Skin of body (tissue), 2 donors: ENCODE data around the gene AKAP17A. TPM values are rescaled to one million over a fixed set of nuclear protein-coding genes. Genes with fewer than 3 reads are reported as not detected.
"Not testable (repeated sequence)": the region's sequence is repeated elsewhere in the genome, so short reads cannot be mapped to it uniquely, and the experiment has no call there.

Source experiments
- DNase-seq: peaks from one replicate; lab custom pipeline; 2025; lab: John Stamatoyannopoulos, UW
- total RNA-seq: library from RNA; depleted of rRNA; stranded (reverse); fragments of >200 nt; gene quantifications from one replicate; pipeline ENCODE4 v1.2.3, GENCODE V29; 2014

The AKAP17A gene
- total RNA-seq, 1 donor from 2014 or later, result 20.1 TPM

DNA sequence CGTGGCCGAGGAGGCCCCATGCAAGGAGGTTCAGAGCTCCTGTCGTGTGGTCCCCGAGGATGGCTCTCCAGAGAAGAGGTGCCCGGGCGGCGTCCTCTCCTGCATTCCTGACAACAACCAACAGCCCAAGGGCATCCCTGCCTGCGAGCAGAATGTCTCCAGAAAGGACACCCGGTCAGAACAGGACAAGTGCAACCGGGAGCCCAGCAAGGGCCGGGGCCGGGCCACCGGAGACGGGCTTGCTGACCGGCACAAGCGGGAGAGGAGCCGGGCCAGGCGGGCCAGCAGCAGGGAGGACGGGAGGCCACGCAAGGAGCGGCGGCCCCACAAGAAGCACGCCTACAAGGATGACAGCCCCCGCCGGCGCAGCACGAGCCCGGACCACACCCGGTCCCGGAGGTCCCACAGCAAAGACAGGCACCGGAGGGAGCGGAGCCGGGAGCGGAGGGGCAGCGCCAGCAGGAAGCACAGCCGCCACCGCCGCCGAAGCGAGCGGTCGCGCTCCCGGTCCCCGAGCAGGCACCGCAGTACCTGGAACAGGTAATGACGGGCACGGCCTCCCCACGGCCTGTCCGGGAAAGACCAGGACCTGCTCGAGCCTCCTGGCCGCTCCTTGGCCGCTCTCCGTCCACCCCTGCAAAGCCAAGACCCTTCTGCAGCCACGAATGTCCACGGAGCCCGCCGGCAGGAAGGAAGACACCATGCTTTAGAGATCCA is 9.8 kb downstream of the AKAP17A start:
- no peak for DNase-seq

DNA sequence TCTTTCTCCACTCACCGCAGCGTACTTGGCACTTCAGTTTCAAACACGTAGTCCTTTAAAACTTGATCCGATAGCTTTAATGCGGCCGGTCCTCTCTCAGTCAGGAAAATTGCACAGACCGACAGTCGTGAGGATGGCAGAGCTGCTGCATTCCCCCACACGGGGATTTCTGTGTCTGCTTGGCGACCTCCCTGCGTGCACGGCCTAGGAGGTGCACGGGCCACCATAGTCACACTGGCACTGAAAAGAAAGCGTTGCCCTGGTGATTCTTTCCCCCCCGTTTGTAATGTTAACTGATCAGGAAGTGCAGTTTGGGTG is 10.3 kb downstream of the AKAP17A start:
- DNase-seq, result no peak

DNA sequence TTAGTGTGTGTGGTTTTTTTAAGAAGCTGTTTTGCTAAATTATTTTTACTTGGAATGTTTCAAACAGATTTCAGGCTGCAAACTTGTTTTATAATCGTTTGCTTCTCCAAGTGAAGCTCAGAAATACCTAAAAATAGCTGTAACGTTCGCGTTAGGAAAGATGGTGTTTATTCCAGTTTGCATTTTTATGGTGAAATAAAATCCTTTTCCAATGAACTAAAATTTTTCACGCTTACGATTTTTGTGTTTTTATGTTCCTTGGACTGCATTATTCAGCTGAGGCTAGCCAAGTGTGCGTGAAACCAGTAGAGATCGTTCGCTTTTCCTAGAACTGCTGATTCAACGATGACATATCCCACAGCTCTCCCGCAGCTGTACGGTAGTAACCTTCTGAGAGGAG is 10.9 kb downstream of the AKAP17A start:
- no peak for DNase-seq

DNA sequence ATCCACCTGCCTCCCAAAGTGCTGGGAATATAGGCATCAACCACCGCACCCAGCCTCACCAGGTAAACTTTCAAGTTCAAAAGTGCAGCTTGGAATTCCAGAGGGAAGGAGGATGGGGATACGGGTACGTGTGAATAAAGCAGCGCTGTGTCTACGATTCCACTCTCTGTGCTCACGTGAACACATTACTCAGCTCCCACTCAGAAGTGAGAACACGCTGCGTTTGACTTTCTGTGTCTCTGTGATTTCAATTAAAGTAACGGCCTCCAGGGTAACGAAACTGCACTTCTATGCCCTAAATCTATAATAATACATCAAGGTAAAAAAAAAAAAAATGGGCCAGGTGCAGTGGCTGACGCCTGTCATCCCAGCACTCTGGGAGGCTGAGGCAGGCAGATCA is 15.1 kb downstream of the AKAP17A start:
- DNase-seq, result no peak

DNA sequence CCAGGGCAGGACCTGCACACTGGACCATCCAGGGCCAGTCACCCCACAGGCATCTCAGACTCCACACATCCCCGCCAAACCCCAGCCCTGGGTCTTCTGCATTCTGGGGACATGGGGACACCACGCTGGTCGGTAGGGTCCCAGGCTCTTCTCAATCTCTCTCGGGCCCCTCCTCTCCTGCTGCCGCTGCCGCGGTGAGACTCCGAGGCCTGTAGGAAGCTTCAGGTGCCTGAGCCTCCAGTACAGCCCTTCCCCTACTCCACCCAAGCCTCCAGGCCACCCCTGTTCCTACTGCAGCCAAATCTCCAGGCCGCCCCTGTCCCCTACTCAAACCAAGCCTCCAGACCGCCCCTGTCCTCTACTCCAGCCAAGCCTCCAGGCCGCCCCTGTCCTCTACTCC is 17.9 kb downstream of the AKAP17A start:
- DNase-seq, result no peak

DNA sequence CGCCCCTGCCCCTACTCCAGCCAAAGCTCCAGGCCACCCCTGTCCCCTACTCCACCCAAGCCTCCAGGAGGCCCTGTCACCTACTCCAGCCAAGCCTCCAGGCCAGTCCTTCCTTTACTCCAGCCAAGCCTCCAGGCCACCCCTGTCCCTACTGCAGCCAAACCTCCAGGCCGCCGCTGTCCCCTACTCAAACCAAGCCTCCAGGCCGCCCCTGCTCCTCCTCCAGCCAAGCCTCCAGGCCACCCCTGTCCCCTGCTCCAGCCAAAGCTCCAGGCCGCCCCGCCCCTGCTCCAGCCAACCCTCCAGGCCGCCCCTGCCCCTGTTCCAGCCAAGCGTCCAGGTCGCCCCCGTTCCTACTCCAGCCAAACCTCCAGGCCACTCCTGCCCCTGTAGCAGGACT is 18.4 kb downstream of the AKAP17A start:
- no peak for DNase-seq

DNA sequence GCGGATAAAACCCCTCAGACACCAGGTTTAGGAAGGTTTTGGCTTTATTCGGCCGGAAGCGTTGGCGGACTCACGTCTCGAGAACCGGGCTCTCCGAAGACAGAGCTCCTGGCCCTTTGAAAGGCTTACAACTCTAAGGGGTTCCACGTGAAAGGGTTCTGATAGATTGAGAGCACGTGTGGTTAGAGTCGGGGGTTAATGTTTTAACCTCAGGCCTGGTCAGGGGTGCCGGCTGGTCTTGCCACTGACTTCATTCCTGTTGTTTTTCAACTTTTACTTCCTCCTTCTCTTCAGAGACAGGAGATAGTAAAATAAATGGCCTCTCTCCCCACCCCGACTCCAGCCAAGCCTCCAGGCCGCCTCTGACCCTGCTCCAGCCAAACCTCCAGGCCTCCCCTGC is 18.8 kb downstream of the AKAP17A start:
- no peak for DNase-seq

DNA sequence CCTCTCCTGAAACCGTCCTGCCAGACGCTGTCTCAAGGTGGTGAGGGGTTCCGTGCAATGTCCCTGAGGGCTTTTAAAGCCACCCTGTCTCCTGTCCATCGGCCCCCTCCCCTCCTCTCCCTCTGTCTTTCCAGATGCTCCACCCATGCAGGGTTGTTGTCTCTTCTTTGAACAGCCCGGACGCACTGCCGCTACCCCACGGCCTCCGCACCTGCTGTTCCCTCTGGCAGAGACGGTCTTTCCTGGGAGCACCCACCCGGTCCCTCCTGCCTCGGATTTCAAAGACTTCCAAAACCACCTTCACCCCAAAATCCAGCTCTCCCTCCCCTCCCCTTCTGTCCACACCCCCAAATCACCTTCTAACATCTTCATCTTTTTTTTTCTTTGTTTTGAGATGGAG is 19.3 kb downstream of the AKAP17A start:
- DNase-seq, result no peak

DNA sequence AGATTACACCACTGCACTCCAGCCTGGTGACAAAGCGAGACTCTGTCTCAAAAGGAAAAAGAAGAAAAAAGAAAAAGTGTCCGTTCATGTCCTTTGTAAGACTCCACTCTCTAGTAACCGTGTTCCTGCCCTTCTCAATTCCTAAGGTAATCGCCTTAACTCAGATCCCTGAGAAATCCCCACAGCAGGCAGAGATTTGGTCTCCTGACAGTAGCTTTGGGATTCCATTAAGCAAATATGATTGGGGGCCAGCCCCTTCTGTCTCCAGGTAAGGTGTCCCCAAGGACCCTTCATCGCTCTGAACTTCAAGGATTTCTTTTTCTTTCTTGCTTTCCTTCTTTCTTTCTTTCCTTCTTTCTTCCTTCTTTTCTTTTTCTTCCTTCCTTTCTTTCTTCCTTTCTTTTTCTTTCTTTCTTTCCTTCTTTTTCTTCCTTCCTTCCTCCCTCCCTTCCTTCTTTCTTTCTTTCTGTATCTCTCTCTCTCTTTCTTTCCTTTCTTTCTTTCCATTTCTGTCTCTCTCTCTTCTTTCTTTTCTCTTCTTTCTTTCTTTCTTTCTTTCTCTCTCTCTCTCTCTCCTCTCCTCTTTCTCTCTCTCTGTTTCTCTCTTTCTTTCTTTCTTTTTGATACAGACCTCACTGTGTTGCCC is 21.4 kb downstream of the AKAP17A start:
- DNase-seq, result no peak

DNA sequence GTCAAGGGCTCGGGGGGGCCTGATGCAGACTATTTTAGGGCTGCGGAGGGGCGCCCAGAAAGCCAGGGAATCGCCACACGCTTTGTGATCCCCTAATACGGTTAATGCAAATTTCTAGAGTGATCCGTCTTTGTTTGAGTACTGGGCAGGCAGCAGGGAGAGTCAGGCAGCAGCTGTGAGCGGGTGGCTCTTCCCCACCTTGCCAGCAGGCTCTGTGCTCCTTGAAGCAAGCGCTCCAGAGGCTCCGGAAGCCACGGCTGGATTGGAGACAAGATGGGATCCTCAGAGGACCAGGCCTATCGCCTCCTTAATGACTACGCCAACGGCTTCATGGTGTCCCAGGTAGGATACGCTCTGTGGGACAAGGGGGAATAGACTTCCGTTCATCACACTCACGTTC is 23.5 kb downstream of the AKAP17A start, which contains the start of gene ASMT:
ASMT (plus strand) TSS at position 133 of the 400 bp plus-strand sequence; CDS start at position 274, 141 bp downstream.
- DNase-seq, result no peak

DNA sequence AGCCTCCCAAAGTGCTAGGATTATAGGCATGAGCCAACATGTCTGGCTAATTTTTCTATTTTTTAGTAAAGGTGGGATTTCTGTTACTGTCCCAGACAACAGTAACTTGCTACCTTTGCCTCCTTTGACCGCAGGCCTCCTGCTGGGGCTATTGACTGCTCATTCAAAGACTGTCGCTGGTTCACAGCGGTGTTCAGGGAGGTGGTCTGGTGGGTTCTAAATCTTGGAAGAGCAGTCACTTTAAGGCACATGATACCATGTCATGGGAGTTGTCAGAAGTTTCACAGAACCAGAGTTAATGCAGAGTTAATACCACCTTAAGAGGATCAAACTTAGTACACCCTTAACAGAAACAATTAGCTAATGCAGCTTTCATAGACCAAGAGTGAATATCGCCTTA is 27.3 kb downstream of the AKAP17A start:
- DNase-seq, result no peak

DNA sequence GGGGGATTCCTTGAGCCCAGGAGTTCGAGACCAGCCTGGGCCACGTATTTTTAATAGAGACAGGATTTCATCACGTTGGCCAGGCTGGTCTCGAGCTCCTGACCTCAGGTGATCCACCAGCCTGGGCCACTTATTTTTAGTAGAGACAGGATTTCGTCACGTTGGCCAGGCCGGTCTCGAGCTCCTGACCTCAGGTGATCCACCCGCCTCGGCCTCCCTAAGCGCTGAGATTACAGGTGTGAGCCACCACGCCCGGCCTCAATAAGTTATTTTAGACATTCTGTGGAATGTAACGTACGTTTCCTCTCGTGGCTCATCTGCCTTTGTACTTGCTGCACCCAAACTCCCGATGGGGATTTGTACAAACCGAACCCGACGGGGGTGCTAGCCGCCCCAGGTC is 32.3 kb downstream of the AKAP17A start:
- DNase-seq, result no peak

DNA sequence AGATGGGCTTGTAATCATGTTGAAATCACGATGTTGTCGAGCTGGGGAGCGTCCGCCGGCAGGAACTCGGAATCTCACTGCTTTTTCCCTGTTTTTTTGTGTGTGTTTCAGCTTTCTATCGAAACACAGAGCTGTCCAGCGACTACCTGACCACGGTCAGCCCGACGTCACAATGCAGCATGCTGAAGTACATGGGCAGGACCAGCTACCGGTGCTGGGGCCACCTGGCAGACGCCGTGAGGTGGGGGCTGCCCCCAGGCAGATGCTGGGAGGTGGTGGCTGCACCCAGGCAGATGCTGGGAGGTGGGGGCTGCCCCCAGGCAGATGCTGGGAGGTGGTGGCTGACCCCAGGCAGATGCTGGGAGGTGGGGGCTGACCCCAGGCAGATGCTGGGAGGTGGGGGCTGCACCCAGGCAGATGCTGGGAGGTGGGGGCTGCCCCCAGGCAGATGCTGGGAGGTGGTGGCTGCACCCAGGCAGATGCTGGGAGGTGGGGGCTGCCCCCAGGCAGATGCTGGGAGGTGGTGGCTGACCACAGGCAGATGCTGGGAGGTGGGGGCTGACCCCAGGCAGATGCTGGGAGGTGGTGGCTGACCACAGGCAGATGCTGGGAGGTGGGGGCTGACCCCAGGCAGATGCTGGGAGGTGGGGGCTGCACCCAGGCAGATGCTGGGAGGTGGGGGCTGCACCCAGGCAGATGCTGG is 32.9 kb downstream of the AKAP17A start:
- not testable (repeated sequence) for DNase-seq

DNA sequence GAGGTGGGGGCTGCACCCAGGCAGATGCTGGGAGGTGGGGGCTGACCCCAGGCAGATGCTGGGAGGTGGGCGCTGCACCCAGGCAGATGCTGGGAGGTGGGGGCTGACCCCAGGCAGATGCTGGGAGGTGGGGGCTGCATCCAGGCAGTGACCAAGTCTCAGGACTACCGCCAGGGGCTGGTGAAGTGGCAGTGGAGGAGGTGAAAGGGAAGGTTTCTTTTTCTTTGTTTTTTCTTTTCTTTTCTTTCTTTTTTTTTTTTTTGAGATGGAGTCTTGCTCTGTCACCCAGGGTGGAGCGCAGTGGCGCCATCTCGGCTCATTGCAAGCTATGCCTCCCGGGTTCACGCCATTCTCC is 33.4 kb downstream of the AKAP17A start:
- DNase-seq, result not testable (repeated sequence)

DNA sequence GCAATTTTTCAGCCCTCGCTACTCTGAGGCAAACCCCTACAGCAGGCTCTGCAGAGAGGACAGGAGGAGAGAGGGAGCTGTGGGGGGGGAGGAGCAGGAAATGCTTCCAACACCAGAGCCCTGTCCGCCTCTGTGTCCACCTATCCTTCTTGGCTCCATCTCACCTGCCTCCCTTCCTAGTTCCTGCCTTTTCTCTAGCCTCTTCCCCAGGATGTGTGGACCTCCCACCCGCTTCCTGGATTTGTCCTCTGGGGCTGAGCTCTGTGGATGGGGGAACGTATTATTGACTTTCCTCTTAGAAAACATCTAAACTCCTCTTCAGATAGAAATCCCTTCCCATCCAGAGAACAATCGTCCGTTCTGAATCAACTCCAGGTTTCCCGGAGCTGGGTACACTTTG is 37.8 kb downstream of the AKAP17A start:
- DNase-seq, result no peak

DNA sequence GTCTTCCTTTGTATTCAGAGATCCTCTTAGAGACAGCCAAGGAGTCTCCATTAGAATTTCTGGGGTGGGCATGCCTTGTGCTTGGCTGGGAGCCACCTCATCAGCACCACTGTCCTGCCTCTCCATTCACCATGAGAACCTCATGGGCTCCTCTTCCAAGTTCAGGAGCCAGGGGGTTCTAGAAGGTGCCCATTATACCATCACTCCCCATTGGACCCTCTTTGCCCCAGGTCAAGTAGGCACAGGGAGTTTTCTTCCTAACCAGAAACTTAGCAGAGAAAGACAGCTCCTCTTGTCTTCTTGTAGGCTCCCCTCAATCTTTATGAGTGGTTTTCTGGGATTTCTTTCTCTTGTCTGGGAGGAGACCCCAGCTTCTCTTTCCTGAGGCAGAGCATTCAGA is 54.6 kb downstream of the AKAP17A start:
- no peak for DNase-seq

DNA sequence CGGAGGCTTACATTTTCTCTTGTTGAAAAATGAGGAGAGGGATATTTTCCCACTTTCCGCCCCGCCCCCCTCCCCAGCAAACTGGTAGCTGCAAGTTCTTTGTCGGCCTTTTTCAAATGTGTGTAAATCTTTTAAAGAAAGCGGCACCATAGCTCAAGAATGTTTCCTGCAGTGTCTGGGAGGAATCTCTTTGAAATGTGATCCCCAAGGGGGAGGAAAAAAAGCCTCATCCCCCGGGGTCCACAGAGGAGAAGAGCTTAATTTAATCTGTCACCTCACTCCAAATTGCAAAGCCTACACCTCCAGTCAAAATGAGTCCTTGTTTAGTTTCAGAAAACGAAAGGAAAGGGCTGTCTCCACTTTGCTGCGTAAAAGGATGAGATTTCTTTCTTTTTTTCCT is 58.2 kb downstream of the AKAP17A start:
- no peak for DNase-seq

Other genes starting within 250 kb of the AKAP17A start
- gene SLC25A6, start 199.5 kb upstream of the AKAP17A start, total RNA-seq, result 126 TPM
- 10.2 TPM for gene ASMTL, start 138.7 kb upstream of the AKAP17A start, total RNA-seq
- gene P2RY8, start 54.4 kb upstream of the AKAP17A start, total RNA-seq, result 0.99 TPM
- gene ASMT, start 23.5 kb downstream of the AKAP17A start, total RNA-seq, result 0.20 TPM